GM18526 (cell line): ENCODE results near the gene LRRC3C.

Experiments used
- POLR2A ChIP-seq: IDR thresholded peaks from 3 replicates; pipeline ENCODE4 v1.6.1; 2011; ENCODE audit not compliant: insufficient read length; ENCODE audit errors: extremely low read depth

Gene LRRC3C

DNA sequence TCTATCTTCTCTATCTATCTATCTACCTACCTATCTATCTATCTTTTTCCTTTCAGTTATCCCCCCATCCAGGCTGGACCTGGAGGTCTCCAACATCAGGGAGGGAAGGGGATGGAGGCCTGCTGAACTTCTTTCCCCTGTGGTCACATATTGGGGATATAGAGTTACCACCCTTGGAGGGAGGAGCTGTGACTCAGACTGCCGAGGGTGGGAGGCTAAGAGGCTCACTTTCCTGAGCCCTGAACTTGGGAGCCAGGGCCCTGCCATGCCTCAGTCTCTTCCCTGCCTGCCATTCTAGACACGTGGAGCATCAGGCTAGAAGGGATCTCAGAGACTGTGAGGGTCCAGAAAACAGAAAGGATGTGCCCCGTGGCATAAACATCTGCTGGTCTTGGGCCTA lies 8.4 kb downstream of the LRRC3C start:
- no peak for TF ChIP-seq POLR2A

DNA sequence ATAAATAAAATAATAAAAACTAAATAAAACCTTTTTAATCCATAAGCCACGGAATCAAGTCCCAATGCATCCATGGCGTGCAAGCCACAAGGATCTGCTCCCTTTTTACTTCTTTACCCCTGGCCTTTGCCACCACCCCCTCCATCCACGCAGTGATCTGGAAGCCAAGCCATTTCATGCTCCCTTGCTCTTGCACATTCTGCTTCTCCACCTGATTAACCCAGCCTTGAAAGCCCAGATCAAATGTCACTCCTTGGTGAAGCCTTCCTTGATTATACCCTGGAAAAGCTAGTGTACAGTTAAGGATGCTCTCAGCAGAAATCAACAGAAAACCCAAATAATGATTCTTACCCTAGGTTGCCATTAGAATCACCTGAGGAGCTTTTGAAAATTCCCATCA lies 9.9 kb downstream of the LRRC3C start:
- no peak for TF ChIP-seq POLR2A

DNA sequence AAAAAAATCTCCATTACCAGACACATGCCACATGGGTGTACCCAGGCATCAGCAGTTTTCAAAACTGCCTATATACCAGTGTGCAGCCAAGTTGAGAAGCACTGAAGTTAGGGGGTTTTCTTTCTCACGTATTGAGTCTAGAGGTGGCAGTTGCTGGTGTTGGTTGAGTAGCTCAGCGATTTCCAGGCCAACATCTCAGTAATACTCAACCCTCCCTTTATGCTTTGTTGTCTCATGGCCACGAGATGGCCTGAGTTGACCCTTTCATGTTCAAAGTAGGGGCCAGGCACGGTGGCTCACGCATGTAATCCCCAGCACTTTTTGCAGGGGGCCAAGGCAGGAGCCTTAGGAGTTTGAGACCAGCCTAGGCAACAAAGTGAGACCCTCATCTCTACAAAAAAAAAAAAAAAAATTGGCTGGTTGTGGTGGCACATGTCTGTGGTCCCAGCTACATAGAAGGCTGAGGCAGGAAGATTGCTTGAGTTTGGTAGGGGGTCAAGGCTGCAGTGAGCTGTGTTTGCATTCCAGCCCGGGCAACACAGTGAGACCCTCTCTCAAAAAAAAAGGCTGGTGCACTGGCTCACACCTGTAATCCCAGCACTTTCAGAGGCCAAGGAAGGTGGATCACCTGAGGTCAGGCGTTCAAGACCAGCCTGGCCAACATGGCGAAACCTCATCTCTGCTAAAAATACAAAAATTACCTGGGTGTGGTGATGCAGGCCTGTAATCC lies 10.8 kb downstream of the LRRC3C start:
- no peak for TF ChIP-seq POLR2A

DNA sequence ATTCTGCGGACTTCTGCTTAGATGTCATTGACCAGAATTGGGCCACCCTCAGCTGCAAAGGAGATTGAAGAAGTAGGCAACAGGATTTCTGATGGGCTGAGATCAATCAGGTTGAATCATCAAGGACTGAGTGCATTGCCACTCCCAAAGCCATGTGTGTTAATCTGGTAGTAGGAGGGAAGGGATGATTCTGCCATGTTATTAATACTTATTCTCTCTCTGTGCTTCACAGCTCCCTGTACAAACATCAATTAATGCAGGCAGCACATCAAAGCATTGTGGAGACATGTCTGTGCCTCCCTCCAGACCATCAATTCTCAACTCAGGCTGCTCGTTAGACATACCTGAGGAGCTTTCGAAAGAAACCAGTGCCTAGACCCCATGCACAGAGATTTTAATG lies 11.6 kb downstream of the LRRC3C start:
- TF ChIP-seq POLR2A = no peak

DNA sequence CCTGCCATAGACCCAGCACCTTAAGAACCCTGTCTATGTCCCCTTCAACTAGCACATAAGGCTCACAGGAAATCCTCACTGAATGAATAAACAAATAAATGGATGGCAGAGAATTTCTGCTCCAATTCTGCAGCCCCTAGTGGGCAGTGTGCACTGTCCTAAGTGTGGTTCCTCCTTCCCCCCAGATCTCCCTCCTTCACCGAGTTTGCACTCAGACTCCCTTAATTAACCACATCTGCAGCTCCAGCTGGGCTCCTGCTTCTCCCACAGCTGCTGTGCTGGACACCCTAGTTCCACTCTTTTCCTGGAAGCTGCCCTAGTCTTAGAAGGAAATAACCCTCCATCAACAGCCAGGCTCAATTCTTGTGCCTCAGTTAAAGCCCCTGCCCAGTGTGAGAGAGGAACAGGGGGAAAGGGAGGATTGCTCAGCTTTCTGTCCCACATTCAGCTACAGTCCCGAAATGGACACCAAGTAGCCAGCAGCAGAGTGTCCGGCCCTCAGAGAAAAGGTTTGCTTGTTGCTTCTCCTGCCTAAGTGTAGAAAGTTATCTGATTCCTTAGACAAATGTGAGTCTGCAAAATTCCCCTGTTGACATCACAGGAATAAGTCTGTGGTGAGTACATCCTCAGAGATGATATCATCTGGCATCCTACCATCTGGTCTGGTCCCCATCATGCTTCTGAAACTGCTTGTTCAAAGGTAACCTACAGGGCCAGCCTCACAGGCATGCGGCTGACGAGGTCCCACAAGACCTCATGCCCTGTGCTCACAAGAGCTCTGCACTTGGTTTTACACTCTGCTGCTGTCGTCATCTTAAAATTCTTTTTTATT lies 12.3 kb downstream of the LRRC3C start:
- no peak for TF ChIP-seq POLR2A

DNA sequence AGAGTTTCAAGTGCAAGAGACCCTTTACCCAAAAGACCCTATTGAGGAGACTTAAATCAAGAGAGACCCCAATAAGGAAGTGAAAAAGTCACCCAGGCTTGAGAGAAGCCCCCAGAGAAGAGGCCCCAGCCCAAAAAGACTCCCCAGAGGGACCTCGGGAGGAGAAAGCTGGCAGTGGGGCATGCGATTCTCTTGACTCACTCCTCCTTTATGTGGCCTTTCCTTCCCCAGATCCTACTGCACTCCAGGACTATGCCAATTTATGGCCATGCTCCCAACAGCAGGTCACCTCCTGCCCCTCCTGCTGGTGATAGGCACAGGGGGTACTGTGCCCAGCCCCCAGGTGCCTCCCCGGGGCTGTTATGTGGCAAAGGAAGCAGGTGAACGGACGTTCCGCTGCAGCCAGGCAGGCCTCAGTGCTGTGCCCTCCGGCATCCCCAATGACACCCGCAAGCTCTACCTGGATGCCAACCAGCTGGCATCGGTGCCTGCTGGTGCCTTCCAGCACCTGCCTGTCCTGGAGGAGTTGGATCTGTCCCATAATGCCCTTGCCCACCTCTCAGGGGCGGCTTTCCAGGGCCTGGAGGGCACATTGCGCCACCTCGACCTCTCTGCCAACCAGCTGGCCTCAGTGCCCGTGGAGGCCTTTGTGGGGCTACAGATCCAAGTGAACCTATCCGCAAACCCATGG lies 16.3 kb downstream of the LRRC3C start:
- no peak for TF ChIP-seq POLR2A

DNA sequence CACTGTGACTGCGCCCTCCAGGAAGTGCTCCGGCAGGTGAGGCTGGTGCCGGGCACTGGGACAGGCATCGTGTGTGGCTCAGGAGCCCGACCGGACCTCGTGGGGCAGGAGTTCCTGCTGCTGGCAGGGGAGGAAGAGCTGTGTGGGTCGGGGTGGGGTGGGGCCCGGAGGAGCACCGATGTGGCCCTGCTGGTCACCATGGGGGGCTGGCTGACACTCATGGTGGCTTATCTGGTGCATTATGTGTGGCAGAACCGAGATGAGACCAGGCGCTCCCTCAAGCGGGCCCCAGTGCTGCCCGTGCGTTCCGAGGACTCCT lies 16.8 kb downstream of the LRRC3C start:
- TF ChIP-seq POLR2A = no peak

DNA sequence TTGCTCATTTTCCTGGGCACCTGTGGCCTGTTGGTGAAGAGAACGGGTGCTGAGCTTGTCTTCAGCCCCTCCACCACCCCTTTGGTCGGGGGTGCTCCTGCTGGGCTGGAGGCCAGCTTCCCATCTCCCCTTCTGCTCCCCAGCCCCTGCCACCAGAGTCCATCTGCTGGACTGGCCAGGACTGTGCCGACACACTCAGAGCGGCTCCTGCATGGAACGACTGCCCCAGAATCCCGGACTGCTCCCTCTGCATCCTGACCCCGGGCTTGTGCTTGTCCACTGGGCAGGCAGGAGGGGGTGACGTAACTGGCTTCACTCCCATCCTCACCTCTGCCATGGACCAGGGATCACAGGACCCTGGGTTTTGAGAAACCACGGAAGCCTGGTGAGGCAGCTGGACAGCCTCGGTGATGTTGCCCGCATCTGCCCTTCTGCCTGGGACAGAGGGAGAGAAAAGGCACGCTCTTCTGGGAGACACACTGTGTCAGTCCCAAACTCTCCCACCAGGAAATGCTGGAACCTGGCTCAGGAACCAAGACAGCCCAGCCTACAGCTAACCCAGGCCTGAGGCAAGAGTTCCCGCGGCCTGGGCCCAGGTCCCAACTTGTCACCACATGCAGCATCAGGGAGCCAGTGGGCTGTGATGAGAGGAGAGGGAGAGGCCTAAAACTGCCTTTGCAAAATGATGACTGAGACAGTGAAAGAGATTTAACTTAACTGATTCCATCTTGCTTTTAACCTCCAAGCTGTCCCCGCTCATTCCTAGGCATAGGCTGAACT lies 19.2 kb downstream of the LRRC3C start:
- TF ChIP-seq POLR2A = no peak

DNA sequence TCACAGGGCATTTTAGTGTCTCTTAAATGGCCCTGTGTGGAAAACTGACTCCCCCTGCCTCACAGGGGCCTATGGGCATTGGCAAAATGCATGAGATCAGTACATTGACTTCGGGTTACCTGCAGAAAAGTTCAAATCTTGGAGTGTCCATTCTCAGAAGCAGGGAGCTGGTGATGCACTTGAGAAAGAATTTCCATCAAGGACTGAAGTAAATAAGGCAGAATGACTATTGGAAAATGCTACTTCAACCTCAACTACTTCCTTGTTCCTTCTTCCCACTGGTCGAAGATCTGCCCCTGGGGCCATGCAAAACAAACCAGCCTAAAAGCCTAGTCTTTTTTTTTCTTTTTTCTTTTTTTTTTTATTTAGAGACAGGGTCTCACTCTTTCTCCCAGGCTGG lies 21.5 kb downstream of the LRRC3C start:
- no peak for TF ChIP-seq POLR2A

DNA sequence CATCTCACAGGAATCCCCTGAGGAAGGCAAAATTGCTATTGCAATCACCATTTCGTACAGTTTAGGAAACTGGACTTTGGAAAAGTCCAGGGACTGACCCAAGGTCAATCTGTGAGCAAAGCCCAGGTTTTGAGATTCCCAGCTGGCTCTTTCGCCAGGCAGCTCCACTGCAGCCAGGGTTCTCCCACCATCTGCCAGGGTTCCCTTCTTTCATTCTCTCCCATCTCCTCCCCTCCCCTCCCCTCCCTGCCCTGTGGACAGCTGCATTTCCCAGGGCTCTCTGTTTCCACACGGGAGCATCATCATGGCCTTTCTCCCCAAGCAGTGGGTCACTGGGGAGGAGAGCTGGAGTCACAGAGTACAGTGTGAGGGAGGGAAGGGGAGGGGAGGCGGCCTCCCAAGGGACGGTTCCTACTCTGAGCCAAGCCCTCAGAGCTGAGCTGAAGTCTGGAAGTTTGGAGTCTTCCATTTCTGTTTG lies 23.4 kb downstream of the LRRC3C start:
- no peak for TF ChIP-seq POLR2A

DNA sequence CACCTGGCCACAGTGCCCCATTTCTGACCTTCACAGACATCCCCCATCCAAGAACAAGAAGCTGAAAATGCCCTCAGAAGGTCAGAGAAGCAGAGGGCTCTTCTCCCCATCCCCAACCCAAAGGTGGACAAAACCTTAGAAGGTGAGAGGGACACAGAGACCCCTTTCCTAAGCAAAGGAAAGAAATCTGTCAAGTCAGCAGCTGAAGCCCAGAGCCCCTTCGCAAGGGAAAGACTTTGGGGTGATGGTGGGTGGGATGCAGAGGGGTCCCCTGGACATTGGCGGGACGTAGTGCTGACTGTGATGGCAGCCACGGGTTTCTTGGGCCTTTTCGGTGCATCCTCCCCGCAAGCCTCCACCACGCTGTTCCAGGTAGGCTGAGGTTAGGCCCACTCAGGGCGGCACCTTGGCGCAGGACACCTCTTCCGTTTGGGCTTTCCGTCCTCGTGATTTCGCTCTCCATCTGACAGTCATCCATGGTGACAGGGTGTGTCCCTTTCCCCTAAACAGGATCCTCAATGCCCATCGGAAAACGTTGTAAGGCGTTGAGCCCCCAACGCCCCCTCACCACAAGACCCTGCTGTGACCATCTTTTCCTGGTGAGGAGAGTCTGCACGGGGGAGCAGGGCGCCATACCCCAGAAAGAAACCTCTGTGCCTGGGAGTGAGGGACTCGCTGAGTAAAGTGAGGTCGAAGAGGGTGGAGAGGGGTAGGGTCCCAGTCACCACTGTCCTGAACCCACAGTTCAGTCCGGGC lies 24.6 kb downstream of the LRRC3C start:
- no peak for TF ChIP-seq POLR2A

DNA sequence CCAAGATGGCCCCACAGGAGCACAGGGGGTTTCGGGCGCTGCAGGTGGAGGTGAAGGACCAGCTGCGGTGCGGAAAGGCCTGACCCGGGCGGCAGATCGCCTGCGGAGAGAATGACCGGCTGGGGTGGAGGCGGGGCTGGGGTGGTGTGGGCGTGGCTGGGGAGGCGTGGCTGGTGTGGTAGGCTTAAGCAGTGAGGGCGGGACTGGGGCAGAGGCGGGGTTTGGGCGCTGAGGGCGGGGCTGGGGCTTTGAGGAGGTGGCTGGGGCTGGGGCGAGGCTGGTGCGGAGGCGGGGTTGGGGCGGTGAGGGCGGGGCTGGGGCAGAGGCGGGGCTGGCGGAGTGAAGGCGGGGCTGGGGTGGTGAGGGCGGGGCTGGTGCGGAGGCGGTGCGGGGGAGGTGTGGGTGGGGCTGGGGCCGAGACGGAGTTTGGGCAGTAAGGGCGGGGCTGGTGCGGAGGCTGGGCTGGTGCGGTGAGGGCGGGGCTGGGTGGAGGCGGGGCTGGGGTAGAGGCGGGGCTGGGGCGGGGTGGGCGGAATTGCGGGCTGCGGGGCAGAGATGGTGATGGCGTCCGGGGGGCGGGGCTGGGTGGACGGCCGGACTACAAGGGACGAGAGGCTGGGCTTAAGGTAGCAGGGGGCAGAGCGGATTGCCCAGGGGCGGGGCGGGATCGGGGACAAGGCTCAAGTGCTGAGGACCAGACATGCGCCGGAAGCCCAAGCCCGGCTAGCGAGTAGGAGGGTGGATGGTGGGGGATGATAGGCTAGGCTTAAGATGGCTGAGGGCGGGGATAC lies 25.3 kb downstream of the LRRC3C start:
- TF ChIP-seq POLR2A = peak; percentile 58

DNA sequence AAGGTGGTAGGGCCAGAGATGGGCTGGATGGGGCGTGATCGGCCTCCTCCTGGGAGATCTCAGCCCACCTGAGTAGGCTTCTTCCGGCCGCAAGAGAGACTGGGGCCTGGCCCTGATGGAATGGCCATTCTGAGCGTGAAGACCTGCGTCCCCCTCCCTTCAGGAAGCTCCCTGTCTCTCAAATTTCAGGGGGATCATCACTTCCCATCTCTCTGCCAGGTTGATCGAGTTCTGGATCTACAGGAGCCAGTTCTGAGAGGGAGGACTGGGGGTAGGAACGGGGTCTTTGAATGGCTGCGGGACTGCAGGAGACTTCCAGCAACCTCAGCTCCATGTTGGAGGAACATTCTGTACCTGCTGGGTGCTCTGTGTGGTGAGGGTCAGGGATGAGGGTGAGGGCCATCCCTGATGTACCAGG lies 25.9 kb downstream of the LRRC3C start:
- TF ChIP-seq POLR2A = no peak

DNA sequence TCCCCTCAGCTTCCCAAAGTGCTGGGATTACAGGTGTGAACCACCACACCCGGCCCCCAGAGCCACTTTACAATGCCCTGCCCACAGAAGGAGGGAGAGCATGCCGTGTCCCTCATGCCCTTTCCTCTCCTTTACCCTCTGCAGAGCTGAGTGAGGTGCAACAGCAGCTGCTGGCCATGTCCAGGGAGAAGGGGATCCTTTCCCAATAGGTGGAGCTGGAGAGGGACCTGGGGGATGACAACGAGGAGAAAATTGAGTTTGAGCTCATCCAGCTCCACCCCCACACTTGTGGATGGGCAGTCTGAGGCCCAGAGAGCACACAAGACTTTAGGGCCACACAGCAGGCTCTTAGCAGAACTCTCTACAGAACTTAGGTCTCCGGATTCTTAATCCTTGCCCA lies 27.3 kb downstream of the LRRC3C start:
- TF ChIP-seq POLR2A = no peak
